ENCODE results near the gene INPP5D.

DNA sequence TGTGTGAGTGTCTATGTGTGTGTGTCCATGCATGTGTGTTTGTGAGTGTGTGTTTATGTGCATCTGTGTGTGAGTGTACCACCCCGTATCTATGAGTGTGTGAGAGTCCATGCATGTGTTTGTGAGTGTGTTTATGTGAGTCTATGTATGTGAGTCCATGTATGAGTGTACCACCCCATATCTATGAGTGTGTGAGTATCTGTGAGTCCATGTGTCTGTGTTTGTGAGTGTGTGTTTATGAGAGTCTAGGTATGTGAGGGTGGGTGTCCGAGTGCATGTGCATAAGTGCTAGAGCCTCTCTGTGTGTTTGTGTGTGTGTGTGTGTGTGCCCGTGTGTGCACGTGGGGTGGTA, 105.4 kb downstream of the INPP5D start:
- TF ChIP-seq, protein P1, sequence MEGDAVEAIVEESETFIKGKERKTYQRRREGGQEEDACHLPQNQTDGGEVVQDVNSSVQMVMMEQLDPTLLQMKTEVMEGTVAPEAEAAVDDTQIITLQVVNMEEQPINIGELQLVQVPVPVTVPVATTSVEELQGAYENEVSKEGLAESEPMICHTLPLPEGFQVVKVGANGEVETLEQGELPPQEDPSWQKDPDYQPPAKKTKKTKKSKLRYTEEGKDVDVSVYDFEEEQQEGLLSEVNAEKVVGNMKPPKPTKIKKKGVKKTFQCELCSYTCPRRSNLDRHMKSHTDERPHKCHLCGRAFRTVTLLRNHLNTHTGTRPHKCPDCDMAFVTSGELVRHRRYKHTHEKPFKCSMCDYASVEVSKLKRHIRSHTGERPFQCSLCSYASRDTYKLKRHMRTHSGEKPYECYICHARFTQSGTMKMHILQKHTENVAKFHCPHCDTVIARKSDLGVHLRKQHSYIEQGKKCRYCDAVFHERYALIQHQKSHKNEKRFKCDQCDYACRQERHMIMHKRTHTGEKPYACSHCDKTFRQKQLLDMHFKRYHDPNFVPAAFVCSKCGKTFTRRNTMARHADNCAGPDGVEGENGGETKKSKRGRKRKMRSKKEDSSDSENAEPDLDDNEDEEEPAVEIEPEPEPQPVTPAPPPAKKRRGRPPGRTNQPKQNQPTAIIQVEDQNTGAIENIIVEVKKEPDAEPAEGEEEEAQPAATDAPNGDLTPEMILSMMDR (IDR thresholded peaks at IDR 0.05): no peak
- TF ChIP-seq POLR2AphosphoS5 (IDR thresholded peaks at IDR 0.05): no peak
